ENCODE measurements around the gene HPDL.

The HPDL gene

DNA sequence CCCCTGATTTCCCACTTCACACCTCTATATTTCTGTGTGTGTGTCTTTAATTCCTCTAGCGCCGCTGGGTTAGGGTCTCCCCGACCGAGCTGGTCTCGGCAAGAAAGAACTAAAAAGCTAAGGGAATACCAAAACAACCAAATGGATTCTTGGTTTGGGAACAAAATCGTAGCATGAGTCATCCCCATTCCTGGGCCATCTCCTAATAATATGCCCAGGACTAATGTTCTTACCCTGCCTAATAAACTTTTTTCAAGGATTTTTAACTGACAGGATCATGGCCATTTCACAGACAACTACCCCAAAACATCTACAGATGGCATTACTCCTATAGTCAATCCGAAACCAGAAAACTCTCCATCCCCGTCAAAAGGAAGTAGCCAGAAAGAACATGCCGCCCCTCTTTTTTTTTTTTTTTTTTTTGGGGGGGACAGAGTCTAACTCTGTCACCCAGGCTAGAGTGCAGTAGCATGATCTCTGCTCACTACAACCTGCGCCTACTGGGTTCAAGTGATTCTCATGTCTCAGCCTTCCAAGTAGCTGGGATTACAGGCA lies 4.1 kb upstream of the HPDL start:
- DNase-seq (ENCODE audit: low spot score), result no peak

DNA sequence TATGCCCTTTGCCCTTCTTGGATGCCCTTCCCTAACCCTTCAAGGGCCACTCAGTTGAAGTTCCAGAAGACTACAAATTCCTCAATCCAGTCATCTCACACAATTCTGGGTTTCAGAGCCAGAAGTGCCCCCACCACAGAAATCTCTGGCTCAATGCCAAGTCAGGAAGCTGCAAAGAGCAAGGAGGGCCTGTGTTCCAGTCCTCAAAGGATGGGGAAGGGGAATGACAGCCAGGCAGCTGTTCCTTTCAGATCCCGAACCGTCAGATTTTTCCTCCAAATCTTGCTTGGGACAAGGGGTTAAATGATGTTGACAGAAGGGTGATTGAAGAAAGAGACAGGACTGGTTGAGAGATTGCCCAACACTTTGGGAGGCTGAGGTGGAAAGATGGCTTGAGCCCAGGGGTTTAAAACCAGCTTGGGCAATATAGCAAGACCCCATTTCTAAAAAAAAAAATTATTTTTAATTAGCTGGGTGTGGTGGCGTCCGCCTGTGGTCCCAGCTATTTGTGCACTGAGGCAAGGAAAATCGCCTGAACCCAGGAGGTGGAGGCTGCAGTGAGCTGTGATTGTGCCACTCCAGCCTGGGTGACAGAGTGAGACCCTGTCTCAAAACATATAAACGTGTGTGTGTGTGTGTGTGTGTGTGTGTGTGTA lies 716 bp upstream of the HPDL start:
- no peak for DNase-seq (ENCODE audit: low spot score)

DNA sequence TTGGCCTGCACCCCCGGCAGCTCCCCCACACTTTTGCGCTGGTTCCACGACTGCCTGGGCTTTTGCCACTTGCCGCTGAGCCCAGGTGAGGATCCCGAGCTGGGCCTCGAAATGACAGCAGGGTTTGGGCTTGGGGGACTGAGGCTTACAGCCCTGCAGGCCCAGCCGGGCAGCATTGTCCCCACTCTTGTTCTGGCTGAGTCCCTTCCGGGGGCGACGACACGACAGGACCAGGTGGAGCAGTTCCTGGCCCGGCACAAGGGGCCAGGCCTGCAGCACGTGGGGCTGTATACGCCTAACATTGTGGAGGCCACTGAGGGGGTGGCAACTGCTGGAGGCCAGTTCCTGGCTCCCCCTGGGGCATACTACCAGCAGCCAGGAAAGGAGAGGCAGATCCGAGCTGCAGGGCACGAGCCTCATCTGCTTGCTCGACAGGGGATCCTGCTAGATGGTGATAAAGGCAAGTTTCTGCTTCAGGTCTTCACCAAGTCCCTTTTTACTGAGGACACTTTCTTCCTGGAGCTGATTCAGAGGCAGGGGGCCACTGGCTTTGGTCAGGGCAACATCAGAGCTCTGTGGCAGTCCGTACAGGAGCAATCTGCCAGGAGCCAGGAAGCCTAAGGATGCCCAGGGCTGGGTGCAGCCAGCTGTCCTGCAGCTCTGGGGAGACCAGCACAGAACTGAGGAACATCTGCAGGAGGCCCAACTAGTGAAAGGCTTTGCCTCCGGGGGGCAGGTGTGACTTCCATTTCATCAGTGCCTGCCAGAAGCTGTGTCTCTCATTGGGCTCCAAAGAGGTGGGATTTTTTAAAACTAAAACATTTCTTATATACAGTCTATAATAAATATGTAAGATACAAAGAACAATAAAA lies 1.2 kb downstream of the HPDL start:
- DNase-seq (ENCODE audit: low spot score), result no peak

DNA sequence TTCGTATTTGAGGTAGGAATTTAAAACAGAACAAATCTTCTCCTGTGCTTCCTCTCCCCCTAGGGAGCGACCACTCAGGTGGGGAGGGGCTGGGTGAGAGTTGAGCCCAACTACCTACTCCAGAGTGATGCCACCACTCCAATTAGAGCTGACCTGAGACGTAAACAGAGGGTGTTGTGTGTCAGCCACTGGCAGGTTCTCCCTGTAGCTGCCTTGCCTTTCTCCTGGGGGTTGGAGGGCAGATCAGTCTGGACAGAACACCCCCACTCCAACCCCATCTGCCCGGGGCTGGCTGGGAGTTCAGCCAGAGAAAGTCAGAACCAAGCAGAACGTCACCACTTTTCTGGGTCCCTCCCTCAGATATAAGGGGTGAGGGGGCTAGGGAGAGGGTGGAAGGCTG lies 2.0 kb downstream of the HPDL start:
- DNase-seq (ENCODE audit: low spot score), result no peak

DNA sequence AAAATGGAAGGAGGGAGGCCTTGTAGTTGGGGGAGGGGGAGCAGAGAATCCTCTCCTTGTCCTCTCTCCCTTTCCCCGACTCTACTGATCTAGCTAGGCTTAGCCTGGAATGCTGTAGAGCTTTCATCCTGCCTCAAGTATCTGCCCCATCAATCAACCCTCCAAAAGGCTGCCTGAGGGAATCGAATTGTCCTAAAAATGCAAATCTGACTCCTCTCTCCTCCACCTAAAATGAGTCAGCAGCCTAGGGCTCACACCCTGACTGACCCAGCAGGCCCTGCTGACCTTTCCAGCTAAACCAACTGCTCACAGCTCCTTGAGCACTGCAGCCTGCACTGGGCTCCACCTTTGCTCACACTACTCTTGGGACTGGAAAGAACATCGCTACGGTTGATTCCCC lies 2.8 kb downstream of the HPDL start:
- DNase-seq (ENCODE audit: low spot score), result no peak

DNA sequence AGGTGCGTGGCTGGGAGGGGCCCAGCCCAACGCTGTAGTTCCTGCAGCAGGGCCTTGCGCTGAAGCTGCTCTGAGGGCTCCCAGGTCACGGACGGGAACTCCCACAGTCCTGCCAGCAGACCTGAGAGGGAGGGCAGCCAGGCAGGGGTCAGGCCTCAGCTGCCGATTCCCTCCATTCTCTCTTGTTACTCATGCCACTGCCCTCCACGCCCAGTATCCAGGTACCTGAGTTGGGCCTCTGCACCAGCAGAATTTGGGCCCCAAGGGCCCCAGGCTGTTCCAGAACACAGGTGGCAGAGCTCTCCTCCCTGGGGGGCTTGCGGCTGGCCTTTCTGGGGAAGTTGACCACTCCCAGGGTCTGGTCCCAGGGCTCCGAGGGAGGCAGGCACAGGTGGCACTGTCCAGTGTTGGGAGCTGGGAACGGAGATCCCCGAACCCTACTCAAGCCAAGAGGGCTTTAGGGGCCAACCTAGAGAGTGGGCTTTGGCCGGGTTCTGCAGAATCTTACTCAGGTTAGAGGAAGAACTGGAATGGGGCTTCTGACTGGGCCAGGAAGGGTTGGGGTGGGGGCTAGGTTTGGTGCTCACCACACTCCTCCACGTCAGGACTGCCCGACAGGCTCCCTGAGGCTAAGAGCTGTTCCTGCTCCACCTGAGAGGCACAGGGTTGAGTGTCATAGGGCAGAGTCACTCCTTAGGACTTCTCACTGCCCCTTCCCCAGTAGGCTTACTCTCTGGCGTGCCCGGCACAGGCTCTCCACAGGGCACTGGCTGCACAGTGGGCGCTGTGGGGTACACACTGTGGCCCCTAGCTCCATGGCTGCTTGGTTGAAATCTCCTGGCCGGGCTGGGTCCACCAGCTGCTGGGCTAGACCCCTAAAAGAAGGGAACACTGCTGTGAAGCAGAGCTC lies 5.0 kb downstream of the HPDL start:
- DNase-seq (ENCODE audit: low spot score), result no peak

DNA sequence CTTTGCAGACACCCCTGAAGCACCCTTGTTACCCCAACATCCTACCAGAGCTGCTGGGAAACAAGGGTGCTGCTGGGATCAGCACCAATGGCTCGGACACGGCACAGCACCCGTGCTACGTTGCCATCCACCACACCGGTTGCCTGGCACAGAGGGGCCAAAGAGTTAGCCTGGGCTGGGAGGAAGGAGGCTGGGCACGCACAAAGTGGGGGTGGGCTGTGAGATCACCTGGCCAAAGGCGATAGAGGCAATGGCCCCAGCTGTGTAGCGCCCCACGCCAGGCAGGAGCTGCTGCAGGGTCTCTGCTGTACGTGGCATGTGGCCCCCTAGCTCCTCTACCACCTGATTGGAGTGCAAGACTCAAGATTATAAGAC lies 5.6 kb downstream of the HPDL start:
- no peak for DNase-seq (ENCODE audit: low spot score)

DNA sequence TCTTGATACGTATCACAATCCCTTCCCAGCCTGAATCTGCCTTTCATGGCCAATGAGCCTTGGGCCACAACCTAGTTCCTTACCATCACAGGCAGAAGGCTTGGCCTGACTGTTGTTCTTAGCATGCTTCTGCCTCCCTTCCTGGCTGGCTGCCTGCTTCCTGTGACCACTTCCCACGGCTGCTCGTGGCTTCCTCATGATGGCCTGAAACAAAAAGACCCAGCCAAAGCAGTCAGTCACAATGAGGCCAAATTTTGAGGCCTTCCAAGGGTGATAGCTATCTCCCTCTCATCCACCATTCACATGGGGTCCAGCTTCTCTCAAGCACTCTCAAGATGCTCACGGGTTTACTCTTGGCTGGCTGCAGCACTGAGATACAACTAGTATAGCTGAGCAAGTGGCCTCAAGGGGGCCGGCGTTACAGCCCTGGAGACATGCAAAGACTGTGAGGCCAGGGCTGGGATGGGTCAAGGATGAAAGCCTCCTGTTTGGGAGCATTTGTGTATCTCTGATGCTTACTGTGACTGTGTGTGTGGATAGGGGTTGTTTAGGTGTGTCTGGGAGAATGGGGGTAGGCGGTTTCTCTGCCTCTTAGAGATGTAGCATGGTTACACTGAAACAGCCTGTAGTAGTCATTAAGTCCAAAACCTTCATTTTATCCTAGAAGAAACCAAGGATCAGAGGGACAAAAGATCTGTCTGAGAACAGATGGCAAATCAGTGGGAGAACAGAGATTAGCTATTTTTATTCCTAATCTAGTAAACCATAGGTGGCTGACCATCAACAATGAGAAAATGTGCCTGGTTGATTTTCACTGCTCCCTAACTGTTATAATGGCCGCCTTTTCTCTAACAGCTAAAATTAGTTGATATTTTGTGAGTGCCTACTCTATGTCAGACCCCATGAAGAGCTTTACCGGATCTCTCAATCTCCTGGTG lies 7.9 kb downstream of the HPDL start:
- DNase-seq (ENCODE audit: low spot score), result no peak

DNA sequence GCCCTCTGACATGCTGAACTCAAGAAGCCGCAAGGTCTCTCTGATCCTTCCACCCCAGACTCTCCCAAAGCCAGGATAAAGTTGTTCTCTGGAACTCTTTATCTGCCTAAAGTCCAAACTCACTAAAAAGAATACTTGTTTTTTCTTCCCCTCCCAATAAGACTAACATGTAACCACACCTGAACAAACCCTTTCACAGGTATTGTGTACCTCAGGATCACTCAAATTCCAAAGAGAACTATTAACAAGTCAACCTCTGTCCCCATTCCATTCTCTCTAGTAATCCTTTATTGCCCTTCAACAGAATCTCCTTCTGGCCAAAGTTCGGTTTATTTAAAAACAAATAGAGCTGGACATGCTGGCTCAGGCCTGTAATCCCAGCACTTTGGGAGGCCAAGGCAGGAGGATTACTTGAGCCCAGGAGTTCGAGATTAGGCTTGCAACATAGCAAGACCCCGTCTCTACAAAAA lies 9.2 kb downstream of the HPDL start:
- no peak for DNase-seq (ENCODE audit: low spot score)

DNA sequence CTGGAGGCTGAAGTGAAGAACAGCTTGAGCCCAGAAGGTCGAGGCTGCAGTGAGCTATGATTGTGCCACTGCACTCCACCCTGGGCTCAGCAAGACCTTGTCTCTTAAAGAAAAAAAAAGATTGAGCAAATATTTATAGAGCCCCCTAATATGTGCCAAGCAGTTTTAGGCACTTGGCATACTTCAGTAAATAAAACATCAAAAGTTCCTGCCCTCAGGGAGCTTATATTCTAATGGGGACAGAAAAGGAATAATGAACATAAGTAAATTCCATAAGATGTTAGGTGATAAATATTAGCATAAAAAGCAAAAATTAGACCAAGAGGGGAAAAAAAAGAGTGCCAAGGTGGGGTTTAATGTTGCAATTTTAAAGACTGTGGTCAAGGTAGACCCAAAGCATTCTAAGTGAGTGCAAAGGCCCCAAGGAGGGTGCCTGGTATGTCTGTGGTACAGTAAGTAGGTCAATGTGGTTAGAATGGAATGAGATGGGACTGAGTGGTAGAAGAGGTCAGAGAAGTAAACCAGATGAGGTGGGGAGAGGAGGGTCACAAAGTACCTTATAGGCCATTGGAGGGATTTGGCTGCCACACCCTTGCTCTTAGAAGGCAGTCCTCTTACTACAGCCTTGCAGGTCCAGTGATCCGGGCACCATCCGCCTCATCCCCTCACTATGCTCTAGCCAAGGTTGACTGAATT lies 11.1 kb downstream of the HPDL start:
- DNase-seq (ENCODE audit: low spot score), result no peak

DNA sequence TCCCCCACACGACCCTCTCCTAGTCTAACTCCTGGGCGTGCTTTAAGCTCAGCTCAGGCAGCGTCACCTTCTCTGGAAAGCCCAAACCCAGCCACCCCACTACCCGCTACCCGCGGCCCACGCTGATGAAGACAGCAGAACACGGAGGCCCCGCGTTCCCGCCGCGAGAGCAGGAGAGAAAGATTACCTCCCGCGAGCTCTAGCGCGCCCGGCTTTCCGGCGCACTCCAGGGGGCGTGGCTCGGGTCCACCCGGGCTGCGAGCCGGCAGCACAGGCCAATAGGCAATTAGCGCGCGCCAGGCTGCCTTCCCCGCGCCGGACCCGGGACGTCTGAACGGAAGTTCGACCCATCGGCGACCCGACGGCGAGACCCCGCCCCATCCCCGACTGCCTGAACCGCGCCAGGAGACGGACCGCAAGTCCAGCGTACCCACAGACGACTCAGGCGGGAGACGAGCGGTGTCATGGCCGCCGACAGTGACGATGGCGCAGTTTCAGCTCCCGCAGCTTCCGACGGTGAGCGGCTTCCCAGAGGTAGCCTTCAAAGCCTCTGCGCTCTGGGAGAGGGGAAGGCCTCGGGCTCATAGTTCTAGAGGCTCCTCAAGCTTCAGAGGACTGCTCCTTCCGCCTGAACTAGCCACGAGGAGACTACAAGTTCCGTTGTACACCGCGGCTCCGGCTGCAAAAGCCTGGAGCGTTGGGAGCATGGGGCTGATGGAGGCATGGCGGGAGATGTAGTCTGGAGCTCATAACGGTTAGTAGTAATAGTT lies 13.3 kb downstream of the HPDL start, which contains the start of the genes MUTYH and TOE1:
Gene MUTYH (minus strand): TSS at position 652 of the 770 bp plus-strand sequence. CDS start 5,935 bp downstream, outside the sequence.
Gene TOE1 (plus strand): TSS at position 382 of the 770 bp plus-strand sequence. CDS start 83 bp downstream, at position 465.
- peak; percentile 96 for DNase-seq (ENCODE audit: low spot score)

DNA sequence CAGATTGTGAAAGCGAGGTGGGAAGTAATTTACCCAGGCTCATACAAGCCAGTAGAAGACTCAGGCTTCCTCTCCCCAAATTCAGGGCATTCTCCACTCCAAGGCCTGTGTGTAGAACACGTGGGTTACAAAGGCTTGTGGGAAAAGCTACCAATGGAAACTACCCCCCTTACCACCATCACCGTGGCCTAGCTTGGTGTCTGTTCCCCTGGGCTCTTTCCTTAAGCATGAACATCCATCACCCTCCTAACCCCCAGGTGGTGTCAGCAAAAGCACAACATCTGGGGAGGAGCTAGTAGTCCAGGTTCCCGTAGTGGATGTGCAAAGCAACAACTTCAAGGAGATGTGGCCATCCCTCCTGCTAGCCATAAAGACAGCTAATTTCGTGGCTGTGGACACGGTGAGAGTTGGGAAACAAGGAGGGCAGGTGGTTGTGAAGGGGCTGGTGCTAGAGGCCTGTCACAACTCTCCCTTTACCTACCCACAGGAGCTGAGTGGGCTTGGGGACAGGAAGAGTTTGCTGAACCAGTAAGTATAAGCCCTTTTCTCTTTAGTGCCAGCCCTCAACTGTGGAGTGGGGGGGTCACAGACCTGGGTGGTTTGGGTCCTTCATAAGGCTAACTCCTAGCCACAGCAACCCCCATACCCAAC lies 14.2 kb downstream of the HPDL start:
- DNase-seq (ENCODE audit: low spot score), result no peak

DNA sequence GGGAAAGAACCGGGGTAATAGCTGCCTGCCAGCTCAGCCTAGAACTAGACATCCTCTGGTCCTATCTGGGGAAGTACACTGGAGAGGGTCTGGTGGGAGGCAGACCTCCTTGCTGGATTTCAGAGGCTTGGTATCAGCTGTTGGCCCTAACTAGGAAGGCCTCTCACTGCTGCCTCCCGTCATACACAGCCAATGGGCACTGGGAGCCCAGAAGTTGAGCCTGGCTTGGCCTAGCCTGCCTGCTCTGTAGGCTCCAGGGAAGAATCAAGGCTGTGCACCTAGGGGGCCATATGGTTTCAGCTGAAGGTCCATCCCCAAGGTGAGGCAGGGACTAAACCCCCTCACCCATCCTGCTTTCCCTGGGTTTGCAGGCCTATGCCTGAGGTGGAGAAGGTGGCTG lies 17.8 kb downstream of the HPDL start:
- no peak for DNase-seq (ENCODE audit: low spot score)

DNA sequence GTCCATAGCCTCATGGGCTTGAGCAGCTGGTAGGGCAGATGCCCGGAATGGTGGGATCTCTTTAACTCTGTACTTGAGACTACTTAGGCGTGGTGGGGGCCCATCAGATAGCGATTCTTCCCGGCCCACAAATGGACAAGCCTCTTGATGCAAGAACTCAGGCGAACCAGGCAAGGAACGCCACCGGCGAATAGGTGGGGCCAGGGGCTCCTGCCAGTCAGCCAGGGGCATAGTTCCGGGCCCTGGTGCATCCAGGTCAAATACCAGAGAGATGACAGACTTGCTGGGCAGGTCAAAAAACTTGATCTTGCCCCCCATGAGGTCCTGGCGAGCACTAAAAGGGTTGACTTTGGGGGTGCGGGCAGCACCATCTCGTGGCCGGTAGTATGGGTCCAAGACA lies 18.3 kb downstream of the HPDL start:
- no peak for DNase-seq (ENCODE audit: low spot score)

DNA sequence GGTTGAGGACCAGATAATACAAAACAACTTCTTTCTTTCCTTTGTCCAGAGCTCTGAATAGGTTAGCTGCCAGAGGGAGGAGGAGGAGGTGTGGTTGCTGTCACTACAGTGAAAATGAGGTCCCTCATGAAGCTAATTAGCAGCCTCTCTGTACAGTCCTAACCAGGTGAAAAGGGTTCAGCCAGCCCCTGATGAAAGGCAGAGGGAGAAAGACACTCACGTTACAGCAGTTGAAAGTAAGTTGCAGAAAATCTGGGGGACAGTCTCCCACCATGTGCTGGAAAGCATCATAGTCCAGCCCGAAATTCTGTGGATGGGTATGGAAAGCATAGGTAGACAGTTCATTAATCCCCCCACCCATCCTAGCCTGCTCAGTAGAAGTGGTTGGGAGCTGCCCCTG lies 19.8 kb downstream of the HPDL start:
- DNase-seq (ENCODE audit: low spot score), result no peak

DNA sequence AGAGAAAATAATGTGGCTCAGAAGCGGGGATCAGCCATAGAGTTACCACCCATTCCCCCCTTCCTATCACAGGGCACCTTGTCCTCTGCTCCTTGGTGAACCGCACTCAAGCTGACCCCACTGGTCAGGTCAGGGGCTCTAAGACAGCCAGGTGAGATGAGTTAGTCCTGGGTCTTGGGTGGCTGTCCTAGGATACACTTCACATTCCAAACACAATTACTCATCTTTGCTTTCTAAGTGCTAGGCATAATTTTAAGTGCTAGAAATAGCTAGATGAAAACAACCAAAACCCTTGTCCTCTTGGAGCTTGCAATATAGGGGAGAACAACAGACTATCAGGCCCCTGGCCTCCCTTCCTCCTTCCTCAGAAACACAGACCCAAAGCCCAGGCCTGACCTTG lies 21.3 kb downstream of the HPDL start:
- DNase-seq (ENCODE audit: low spot score), result peak; percentile 49

DNA sequence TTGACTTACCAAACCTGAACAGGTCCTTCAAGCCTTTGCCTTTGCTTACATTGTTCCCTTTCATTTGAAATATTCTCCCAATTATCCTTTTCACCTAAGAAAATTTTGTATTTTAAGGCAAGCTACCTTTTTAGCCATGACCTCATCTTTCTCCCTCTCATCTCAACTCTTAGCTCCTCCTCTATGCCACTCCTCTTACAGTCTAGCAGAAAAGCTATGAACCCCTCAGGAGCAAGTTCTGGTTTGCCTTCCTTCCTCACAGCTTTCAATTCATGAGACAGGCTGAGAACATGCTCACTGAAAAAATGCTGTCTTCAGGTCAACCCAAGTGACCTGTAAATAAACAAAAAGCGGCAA lies 21.9 kb downstream of the HPDL start:
- DNase-seq (ENCODE audit: low spot score), result no peak

DNA sequence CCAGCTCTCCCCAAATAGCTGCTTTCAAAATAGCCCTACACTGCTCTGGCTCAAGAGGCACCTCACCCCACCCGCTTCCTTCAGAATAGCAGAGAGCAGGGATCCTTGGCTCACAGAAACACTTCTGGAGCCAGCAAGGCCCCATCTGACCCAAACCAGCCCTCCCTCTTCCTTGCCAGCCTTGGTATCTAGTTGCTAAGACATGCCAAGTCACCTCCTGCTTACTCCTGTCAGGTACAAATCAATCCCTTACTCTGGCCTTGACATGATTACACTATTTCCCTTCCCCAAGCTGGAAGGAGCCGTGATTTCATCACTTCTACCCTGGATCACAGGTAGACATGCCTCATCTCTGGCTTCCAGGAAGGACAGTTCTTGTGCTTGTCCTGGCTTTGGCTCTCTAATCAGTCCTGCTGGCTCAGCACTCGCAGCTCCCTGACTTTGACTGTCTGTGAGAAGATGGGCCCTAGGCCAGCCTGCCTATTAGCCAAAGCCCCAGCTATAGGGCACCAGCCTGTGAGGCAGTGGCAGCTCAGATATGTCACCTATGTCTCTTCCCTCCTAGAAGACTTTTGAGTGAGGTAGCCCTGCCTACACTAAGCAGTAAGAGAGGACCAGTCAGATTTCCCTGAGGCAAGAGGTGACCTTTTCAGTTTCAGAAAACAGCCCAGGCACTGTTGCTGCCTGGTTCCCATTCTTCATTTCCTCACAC lies 22.4 kb downstream of the HPDL start:
- no peak for DNase-seq (ENCODE audit: low spot score)
